Mammary epithelial cell (primary cell): ENCODE measurements around the gene VAV2.

Experiments
- CTCF ChIP-seq, 2 donors: IDR thresholded peaks in 1 of 2; conservative IDR thresholded peaks in 1 of 2; 2 replicates each; pipeline ENCODE4 v1.5.1; 2011 to 2012; ENCODE audit warnings: inconsistent platforms in 2 of 2, low read length in 2 of 2, mild to moderate bottlenecking in 2 of 2, control low read depth in 1 of 2, low read depth in 1 of 2; ENCODE audit not compliant: insufficient read depth in 1 of 2; ENCODE audit errors: extremely low read depth in 1 of 2
- EZH2 ChIP-seq: IDR thresholded peaks from 2 replicates; pipeline ENCODE4 v1.6.1; 2012; ENCODE audit warnings: low read length, inconsistent platforms, borderline replicate concordance

DNA sequence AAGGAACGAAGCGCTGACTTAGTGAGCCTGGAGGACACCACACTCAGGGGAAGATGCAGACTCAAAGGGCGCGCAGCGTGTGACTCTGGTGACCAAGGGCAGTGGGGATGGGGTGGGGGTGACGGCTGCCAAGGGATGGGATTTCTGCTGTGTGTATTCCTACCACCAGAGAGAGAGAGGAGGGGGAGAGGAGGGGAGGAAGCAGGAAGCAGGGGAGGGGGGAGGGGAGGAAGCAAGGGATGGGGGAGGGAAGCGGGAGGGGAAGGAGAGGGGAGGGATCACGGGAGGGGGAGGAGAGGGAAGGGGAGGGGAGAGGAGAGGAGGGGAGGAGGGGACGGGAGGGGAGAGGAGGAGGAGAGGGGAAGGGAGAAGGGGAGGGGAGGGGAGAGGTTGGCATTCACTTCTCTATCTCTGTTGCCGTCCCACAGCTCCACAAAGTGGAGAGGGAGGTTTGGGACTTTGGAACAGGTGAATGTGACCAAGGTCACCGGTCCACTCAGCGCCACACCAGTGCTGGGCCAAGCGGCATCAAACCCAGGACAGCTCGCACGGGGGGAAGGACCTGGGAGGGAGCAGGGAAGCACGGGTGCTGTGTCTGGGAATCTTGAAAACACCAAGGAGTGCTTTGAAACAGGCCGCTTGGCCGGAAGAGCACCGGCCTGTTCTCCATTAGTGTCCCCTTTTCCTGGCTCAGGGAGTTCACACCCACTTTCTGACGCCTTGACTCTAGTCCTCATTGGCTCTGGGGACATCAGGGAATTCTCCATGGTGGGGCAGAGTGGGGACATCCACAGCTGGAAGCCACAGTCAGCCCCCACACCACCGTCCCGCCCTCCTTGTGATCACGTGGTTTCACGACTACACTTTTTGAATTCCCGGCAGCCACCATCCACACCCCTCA, 77.4 kb downstream of the VAV2 start:
- TF ChIP-seq EZH2, result no peak
- no peak for TF ChIP-seq CTCF (conservative IDR thresholded peaks at IDR 0.05 in 1 of 2, IDR thresholded peaks at IDR 0.05 in 1 of 2; ENCODE audit: extremely low read depth in 1 of 2, insufficient read depth in 1 of 2, low read depth in 1 of 2, low read length in 2 of 2)
